Mucosa of descending colon (tissue), 3 donors: ENCODE measurements around the gene CDC14A. TPM values are rescaled to one million over a fixed set of nuclear protein-coding genes. Genes with fewer than 3 reads are reported as not detected.

Experiments used
- ATAC-seq: fragments of 200-7000 bp; cut with Tn5 transposase; one replicate; pipeline ENCODE4 v1.9.1; 2020; ENCODE audit warnings: mild to moderate bottlenecking, moderate library complexity
- DNase-seq, 3 donors: peaks; one replicate each; pipeline ENCODE4 v3.0.0-alpha.2; 2020
- H3K36me3 ChIP-seq: fragments of 200-600 bp; one replicate; pipeline ENCODE4 v1.8.0; 2021; ENCODE audit warnings: low read depth, mild to moderate bottlenecking
- H3K4me1 ChIP-seq: fragments of 200-600 bp; one replicate; pipeline ENCODE4 v1.8.0; 2021; ENCODE audit warnings: low read depth, mild to moderate bottlenecking
- H3K4me3 ChIP-seq: fragments of 200-600 bp; one replicate; pipeline ENCODE4 v1.8.0; 2021; ENCODE audit warnings: mild to moderate bottlenecking
- H3K9me3 ChIP-seq: fragments of 200-600 bp; one replicate; pipeline ENCODE4 v1.8.0; 2021; ENCODE audit warnings: mild to moderate bottlenecking
- CTCF ChIP-seq: fragments of 200-600 bp; IDR thresholded peaks from one replicate; pipeline ENCODE4 v1.8.0; 2022; ENCODE audit warnings: antibody characterized with exemption, mild to moderate bottlenecking
- intact Hi-C, 2 donors: fragments of 100-400 bp; cut with DNase I in 1 of 2; cut with micrococcal nuclease in 1 of 2; formaldehyde crosslinking; loops; one replicate each; pipeline versions ENCODE4 v1.11.0 to v1.11.1; 2022; cut with DNase I, micrococcal nuclease
- total RNA-seq, 3 donors: library from RNA; stranded (reverse); fragmentation: NEBNext Ultra II Directional in 2 of 3; extraction: Animal tissue kit (Norgen Biotek cat#: 25700) in 2 of 3; gene quantifications; one replicate each; pipeline versions ENCODE4 v1.2.1 to v1.2.4, GENCODE V29; 2021 to 2023
- donor health status: DM: no; HTN: no; CAD: no; lungs with moderate emphysema.
- donor health status: DM: no; HTN: no; CAD: no.
- donor health status: DM: no; HTN: yes; CAD: no.

Gene CDC14A
- total RNA-seq, 3 donors from 2014 or later, result 15.6 to 34.3 (median 18.5) TPM

DNA sequence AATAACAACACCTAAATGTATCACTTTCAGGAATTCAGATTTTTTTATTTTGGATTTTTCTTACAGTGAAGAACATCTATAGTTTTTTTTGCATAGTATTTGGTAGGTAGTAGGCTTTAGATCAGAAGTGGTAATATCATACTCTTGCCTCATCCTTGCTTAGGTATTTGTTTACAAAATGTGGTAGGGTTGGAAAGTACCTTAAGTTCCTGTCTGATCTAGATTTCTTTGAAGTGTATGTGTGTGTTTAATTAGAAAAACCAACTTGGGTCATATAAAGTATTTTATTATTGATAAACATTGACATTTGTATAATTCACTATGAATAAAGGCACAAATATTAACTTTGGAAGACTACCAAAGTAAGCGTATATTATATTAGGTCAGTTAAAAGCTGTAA lies 100.3 kb downstream of the CDC14A start:
- Histone ChIP-seq H3K4me3 (no peak overlapping the region), H3K9me3 (no peaks in the 10 kb centered on the region), H3K36me3 (no peaks in the 10 kb centered on the region), H3K4me1 (peaks cover 5% of the 10 kb centered on the region)
- ATAC-seq (peak; percentile 79), DNase-seq (no peak)
- no peak for TF ChIP-seq CTCF
- intact Hi-C loops, result loop anchor here in 1 of 2 donors (10.0 kb wide), 1 partner anchor 648 kb away; no protein-coding TSS in a partner anchor

GRCh38 chr1:100455478-100456072 lies 103.3 kb downstream of the CDC14A start:
- ATAC-seq (no peak), DNase-seq (no peak)
- Histone ChIP-seq H3K9me3 (no peaks in the 10 kb centered on the region), H3K36me3 (no peaks in the 10 kb centered on the region), H3K4me3 (no peak overlapping the region), H3K4me1 (peaks cover 5% of the 10 kb centered on the region)
- intact Hi-C loops, result loop anchor here in 1 of 2 donors (5.0 to 10.0 kb wide), 2 partner anchors 412 to 651 kb away; no protein-coding TSS in a partner anchor
- no peak for TF ChIP-seq CTCF

GRCh38 chr1:100456880-100457279 lies 104.6 kb downstream of the CDC14A start:
- H3K4me1 ChIP-seq, result peaks cover 5% of the 10 kb centered on the region
- intact Hi-C loops, result loop anchor here in 1 of 2 donors (5.0 to 10.0 kb wide), 2 partner anchors 410 to 652 kb away; no protein-coding TSS in a partner anchor
- no peaks in the 10 kb centered on the region for H3K36me3 ChIP-seq
- no peak for TF ChIP-seq CTCF
- H3K9me3 ChIP-seq, result no peaks in the 10 kb centered on the region
- DNase-seq (no peak), ATAC-seq (no peak)
- no peak overlapping the region for H3K4me3 ChIP-seq

- Histone ChIP-seq H3K9me3 (no peaks in the 10 kb centered on the region), H3K36me3 (no peaks in the 10 kb centered on the region), H3K4me3 (no peak overlapping the region), H3K4me1 (peaks cover 6% of the 10 kb centered on the region)
- no peak for TF ChIP-seq CTCF
- no peak for ATAC-seq
- DNase-seq, result no peak
- intact Hi-C loops, result loop anchor here in 1 of 2 donors (5.0 to 10.0 kb wide), 2 partner anchors 410 to 653 kb away; no protein-coding TSS in a partner anchor
Measured at GRCh38 chr1:100457683-100458082, 105.4 kb downstream of the CDC14A start.

DNA sequence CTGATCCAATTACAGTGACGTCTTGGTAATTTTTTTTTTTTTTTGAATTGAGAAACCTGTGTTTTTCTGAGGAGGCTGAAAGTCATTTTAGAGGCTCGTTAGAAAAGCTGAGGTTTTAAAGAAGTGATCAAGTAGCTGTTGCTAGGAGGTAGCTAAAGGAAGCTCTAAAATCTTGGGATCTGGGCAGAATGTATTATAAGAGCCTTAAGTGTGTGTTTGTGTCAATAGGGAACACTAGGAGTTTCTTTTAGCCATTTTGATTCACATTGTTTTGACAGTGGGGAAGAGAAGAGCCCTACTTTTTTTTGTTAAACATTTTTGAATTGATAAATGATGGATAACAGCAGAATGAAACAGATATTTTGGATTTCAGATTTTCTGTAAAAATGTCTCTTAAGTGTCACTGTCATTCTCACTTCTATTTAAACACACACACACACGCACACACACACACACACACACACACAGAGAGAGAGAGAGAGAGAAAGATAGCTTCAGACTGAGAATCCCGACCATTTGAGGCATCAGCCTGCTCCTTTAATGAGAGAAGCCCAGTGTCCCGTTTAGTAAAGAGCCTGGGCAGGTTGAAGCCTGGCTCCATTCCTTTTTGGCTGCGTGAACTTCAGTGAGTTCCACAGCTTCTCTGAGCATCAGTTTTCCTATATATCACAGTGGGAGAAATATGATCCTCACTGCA lies 106.5 kb downstream of the CDC14A start:
- intact Hi-C loops, result loop anchor here in 1 of 2 donors (5.0 to 10.0 kb wide), 2 partner anchors 408 to 654 kb away; no protein-coding TSS in a partner anchor

More for the DNA sequence above, 106.5 kb downstream of the CDC14A start:
- Histone ChIP-seq H3K9me3 (no peaks in the 10 kb centered on the region), H3K4me1 (peaks cover 4% of the 10 kb centered on the region), H3K4me3 (no peak overlapping the region), H3K36me3 (no peaks in the 10 kb centered on the region)
- no peak for TF ChIP-seq CTCF
- ATAC-seq (no peak), DNase-seq (no peak)
